GM19468 (cell line): ENCODE data around the gene PDE3A.
"Not testable (repeated sequence)": the region's sequence is repeated elsewhere in the genome, so short reads cannot be mapped to it uniquely, and the experiment has no call there.

Experiments
- ATAC-seq: cut with Tn5 transposase; IDR thresholded peaks from one replicate; pipeline ENCODE4 v1.9.1; 2021; ENCODE audit warnings: mild to moderate bottlenecking, moderate library complexity, moderate number of reproducible peaks; ENCODE audit not compliant: unreplicated experiment; ENCODE audit errors: extremely low read depth

PDE3A gene

GRCh38 chr12:20372326-20373096, 4.2 kb downstream of the PDE3A start:
- no peak for ATAC-seq

- no peak for ATAC-seq
These were observed 6.5 kb downstream of the PDE3A start for GRCh38 chr12:20374795-20375194.

GRCh38 chr12:20375560-20375959, 7.2 kb downstream of the PDE3A start:
- ATAC-seq: no peak

DNA sequence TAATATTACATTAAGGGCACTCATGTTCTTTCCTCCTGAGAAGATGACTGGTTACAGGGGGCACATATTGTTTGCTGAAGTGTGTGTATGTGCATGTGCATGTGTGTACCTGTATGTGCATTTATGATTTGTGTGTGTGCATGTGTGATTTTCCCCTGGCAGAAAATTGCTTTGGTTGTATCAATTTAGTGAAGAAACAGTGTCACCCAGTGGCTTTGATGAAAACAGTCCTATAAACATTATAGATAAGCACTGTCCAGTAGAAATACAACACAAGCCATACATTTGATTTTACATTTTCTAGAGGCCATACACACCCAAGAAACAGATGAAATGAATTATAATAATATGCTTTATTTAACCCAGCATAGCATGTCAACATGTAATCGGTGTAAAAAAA, 8.6 kb downstream of the PDE3A start:
- ATAC-seq: no peak

DNA sequence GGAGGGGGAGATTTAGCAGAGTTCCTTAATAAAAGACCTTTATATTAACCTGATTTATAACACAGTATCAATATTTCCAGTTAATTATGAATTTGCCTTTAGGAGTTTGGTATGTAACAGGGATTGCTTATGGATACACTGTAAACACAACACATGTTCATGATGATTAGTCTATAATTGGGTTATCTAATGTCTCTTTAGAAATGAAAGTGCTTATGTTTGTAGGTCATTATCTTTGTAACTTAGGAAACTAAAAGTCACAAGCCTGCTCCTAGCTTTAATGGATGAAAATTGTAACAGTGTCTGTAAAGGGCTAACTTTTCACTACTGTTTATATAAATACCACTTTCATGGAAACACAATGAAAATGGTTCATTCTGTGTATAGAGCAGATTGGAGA, 9.4 kb downstream of the PDE3A start:
- no peak for ATAC-seq

GRCh38 chr12:20382117-20382516, 13.8 kb downstream of the PDE3A start:
- no peak for ATAC-seq

GRCh38 chr12:20383612-20384011, 15.3 kb downstream of the PDE3A start:
- no peak for ATAC-seq

DNA sequence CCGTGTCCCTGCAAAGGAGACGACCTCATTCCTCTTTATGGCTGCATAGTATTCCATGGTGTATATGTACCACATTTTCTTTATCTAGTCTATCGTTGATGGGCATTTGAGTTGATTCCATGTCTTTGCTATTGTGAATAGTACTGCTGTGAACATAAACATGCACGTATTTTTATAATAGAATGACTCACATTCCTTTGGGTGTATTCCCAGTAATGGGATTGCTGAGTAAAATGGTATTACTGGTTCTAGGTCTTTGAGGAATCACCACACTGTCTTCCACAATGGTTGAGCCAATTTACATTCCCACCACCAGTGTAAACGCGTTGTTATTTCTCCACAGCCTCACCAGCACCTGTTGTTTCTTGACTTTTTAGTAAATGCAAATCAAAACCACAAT, 16.5 kb downstream of the PDE3A start:
- not testable (repeated sequence) for ATAC-seq

DNA sequence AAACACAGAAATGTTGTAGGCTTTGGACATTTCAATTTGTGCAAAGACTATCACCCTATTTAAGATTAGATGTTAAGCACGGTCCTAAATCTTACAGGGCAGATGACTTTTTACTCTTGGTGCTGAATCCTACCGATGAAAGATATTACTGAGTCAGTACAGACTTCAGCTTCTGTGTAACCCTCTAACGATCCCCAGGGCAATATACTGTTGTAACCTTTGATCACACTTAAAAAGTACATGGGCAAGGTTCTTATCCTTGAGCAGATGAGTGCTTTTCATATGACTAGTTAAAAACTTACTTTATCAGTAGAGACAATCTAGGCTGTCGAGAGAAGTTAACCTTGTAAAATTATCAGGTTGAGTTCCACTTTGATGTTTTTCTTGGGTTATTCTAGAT, 22.5 kb downstream of the PDE3A start:
- no peak for ATAC-seq

- ATAC-seq: no peak
These were observed 24.0 kb downstream of the PDE3A start for GRCh38 chr12:20392339-20392738.

- ATAC-seq: no peak
These were observed 25.4 kb downstream of the PDE3A start for GRCh38 chr12:20393707-20394106.

DNA sequence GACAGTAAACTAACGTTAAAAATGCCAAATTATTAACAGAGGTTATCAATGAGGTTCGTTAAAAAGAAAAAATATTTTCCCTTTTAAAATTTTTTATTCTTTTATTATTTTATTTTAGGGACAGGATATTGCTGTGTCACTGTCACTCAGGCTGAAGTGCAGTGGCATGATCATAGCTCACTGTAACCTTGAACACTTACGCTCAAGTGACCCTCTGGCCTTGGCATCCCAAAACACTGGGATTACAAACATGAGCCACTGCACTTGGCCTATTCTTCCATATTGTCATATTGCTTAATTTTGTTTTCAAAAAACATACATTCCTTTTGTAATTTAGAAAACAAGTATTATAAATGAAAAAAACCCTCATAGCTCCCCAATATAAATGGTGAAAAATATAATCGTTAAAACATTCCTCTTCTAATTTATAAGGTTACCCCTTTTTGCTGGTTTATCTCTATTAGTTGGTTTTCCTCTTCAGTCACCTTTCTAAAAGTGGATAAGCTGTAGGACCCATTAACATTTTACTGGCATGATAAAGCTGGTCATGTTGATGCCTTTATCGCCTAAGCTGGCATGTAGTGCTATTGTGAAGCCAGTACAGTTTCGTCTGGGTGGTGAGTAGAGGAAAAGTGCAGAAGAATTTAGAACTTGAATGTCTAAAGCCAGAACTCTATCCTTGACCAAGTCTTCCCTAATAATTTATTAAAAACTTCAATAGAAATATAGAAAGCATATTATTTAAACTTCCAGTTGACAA, 27.6 kb downstream of the PDE3A start:
- ATAC-seq: no peak

GRCh38 chr12:20398686-20399085, 30.3 kb downstream of the PDE3A start:
- no peak for ATAC-seq

DNA sequence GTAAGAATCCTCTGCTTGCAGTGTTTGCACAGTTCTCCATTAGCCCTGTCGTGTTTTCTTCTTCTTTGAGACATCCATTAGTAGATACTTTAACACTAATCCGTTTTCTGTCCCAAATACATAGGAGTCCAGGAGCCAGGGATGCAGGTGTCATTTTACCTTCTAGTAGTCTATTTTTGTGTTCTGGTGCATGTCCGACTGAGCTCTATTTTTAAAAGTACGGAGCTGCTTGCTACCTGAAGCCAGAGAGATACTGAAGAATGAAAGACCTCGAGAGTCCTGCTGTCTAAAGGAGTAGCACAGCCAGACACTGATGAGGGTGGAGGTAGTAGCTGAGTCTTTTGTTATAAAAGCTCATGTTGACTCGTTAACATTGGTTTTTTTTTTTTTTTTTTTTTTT, 31.7 kb downstream of the PDE3A start:
- no peak for ATAC-seq

DNA sequence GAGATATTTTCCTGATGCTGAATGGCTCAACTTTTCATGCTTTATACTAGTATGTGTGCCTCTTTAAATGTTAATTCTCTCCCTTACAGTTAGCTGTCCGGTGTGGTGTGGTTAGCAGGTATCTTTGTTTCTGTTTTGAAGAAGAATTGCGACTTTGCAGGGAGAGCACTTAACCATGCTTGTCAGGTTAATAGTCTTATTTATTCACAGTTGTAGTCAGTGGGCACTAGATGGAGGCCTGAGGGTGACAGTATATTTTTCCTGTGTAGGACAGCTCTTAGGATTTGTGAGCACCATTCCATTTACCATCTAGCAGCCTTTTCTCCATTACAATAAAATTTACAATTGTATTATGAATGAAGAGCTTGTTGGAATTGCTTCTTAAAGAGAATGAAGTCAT, 34.9 kb downstream of the PDE3A start:
- ATAC-seq: no peak

GRCh38 chr12:20404576-20405346, 36.4 kb downstream of the PDE3A start:
- no peak for ATAC-seq

GRCh38 chr12:20409607-20410377, 41.5 kb downstream of the PDE3A start:
- no peak for ATAC-seq

DNA sequence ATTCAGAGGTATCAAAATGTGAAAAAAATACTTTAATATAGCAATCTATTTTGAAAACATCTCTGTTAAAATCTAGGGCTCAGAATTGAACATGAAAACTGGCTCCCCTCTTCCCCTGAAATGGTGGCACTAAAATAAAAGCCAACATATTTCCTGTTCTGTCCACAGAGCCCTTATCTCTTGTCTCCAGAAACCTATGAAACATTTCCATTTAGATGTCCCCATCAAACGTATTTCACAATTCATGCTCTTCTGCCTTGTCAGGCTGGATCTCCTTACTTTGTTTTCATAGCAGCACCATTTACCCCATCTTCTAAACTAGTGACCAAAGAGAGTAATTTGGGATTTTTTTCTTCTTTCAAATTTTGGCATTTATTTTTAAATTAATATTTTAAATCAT, 42.4 kb downstream of the PDE3A start:
- ATAC-seq: no peak

- no peak for ATAC-seq
These were observed 43.0 kb downstream of the PDE3A start for GRCh38 chr12:20411345-20411744.

- no peak for ATAC-seq
These were observed 46.7 kb downstream of the PDE3A start for GRCh38 chr12:20415028-20415427.
